Peyer's patch (tissue), 4 donors: ENCODE measurements around the gene DKK1. TPM values are rescaled to one million over a fixed set of nuclear protein-coding genes. Genes with fewer than 3 reads are reported as not detected.

Source experiments
- DNase-seq, 3 donors: peaks; one replicate each; pipeline ENCODE4 v3.0.0-alpha.2; 2017 to 2019
- H3K27ac ChIP-seq, 4 donors: fragments of 200-600 bp; sonication (generic); one replicate each; pipeline ENCODE4 v1.5.1; 2016 to 2019
- H3K27me3 ChIP-seq, 2 donors: fragments of 200-600 bp; sonication (generic); one replicate each; pipeline ENCODE4 v1.5.1; 2019
- H3K36me3 ChIP-seq, 3 donors: fragments of 200-600 bp; sonication (generic); one replicate each; pipeline ENCODE4 v1.5.1; 2016 to 2019
- H3K4me1 ChIP-seq, 4 donors: fragments of 200-600 bp; sonication (generic); one replicate each; pipeline ENCODE4 v1.5.1; 2016 to 2019
- H3K4me3 ChIP-seq, 4 donors: fragments of 200-600 bp; sonication (generic); 1 replicate in 3 of 4; 2 replicates in 1 of 4; pipeline ENCODE4 v1.5.1; 2016 to 2019; ENCODE audit warnings: mild to moderate bottlenecking in 1 of 4
- H3K9me3 ChIP-seq, 4 donors: fragments of 200-600 bp; sonication (generic); one replicate each; pipeline ENCODE4 v1.5.1; 2016 to 2019; ENCODE audit warnings: mild to moderate bottlenecking in 1 of 4
- POLR2A ChIP-seq, 2 donors: fragments of 450-650 bp; IDR thresholded peaks; one replicate each; pipeline ENCODE4 v1.5.1; 2017; ENCODE audit warnings: antibody characterized with exemption in 2 of 2, mild to moderate bottlenecking in 2 of 2, moderate library complexity in 2 of 2
- total RNA-seq, 4 donors: library from RNA; depleted of rRNA; stranded (reverse); fragments of >200 nt; gene quantifications; one replicate each; pipeline ENCODE4 v1.1.0, GENCODE V29; 2016
- TF ChIP-seq, protein P1 (sequence below), 6 experiments: fragments of 450-650 bp in 4 of 6; fragments of 200-600 bp in 2 of 6; sonication (generic) in 1 of 6; IDR thresholded peaks; one replicate each; pipeline ENCODE4 v1.5.1; 2017 to 2019; ENCODE audit warnings: antibody characterized with exemption in 6 of 6, mild to moderate bottlenecking in 3 of 6, moderate library complexity in 1 of 6

Gene DKK1
- total RNA-seq, 4 donors from 2014 or later, result 0.54 TPM; not detected in 3

DNA sequence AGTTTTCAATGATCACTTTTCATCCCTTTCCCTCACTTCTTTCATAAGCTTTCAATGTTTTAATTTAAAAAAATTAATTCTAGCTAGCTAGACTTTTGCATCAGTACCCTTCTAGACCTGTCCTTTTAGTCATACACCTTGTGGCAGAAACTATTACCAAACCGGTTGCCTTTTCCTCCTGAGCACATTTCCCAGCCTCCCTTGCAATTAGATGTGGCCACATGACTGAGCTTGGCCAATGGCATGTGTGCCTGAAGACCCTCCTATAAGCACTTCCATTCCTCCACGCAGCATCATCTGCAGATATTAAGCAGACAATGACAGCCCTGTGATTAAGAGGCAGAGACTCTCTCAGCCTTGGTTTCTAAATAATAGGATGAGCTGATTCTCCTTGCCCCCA, 12.3 kb downstream of the DKK1 start:
- Histone ChIP-seq H3K27ac (no peak overlapping the region), H3K4me3 (no peak overlapping the region), H3K27me3 (no peaks in the 10 kb centered on the region), H3K36me3 (no peaks in the 10 kb centered on the region), H3K4me1 (no peaks in the 10 kb centered on the region), H3K9me3 (no peaks in the 10 kb centered on the region)
- DNase-seq, result no peak
- TF ChIP-seq POLR2A (IDR thresholded peaks at IDR 0.05), result no peak

DNA sequence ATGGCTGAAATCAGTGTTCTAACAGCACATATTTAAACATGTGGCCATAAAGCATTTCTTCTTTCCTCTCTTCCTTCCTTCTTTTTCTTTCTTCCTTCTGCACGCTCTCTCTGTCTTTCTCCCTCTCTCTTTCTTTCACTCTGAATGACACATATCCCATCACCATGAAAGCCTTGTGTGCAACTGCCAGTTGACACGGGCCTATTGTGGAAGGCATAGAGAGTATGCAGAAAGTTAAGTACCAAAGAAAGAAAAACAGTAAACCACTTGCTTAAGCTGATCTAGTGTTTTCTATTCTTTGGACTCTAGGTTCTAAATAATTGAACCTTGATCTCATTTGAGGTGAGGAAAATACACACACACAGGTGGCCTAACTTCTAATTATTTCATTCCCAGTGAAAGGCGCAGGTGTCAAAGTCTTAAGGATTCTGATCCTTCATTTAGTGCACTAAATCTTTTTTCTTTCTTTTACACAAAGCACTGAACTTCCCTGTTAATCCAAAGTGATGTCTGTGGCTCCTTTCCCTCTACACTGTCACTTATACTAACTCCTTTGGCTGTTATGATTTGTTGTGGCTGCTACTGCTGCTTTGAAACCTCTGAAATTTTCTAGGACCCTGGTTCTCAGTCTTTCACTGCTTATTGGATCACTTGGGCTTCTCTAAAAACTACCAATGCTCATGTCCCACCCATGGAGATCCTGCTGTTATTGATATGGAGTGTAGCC, 17.7 kb downstream of the DKK1 start:
- Histone ChIP-seq H3K36me3 (no peaks in the 10 kb centered on the region), H3K9me3 (no peaks in the 10 kb centered on the region), H3K4me1 (no peaks in the 10 kb centered on the region), H3K4me3 (no peak overlapping the region), H3K27me3 (no peaks in the 10 kb centered on the region), H3K27ac (no peak overlapping the region)
- DNase-seq, result no peak
- TF ChIP-seq POLR2A (IDR thresholded peaks at IDR 0.05), result no peak
- TF ChIP-seq, protein P1, sequence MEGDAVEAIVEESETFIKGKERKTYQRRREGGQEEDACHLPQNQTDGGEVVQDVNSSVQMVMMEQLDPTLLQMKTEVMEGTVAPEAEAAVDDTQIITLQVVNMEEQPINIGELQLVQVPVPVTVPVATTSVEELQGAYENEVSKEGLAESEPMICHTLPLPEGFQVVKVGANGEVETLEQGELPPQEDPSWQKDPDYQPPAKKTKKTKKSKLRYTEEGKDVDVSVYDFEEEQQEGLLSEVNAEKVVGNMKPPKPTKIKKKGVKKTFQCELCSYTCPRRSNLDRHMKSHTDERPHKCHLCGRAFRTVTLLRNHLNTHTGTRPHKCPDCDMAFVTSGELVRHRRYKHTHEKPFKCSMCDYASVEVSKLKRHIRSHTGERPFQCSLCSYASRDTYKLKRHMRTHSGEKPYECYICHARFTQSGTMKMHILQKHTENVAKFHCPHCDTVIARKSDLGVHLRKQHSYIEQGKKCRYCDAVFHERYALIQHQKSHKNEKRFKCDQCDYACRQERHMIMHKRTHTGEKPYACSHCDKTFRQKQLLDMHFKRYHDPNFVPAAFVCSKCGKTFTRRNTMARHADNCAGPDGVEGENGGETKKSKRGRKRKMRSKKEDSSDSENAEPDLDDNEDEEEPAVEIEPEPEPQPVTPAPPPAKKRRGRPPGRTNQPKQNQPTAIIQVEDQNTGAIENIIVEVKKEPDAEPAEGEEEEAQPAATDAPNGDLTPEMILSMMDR (IDR thresholded peaks at IDR 0.05), result no peak

DNA sequence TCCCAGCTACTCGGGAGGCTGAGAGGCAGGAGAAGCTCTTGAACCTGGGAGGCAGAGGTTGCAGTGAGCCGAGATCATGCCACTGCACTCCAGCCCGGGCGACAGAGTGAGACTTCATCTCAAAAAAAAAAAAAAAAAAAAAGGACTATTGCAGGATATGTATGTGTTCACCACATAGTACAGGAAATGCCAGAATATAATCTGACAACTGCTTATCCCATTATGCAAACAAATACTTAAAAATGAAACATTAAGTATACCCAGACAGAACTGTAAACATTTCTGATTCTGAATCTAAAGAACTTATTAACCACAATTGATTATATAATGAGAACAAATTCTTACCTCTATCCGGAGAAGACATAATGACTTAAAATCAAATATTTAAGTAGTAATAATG, 18.7 kb downstream of the DKK1 start:
- no peak overlapping the region for H3K27ac ChIP-seq
- H3K36me3 ChIP-seq, result no peaks in the 10 kb centered on the region

DNA sequence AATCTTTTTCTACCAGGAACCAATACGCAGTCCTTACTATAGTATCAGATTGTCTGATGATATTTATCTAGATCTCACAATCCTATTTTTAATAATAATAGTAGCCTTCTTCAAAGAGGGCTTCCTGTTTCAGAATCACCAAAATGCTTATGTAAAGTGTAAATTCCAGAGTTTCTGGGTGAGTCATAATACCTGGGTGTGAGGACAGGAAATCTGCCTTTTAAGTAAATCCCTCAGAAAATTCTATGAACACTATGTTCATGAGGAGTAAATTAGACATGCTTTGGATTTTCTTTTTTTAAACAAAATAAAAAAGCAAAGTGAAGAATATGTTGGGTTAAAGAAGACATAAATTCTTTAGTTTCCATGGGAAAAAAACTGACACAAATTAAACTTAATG, 20.5 kb downstream of the DKK1 start:
- Histone ChIP-seq H3K27me3 (no peaks in the 10 kb centered on the region), H3K4me3 (no peak overlapping the region), H3K4me1 (no peaks in the 10 kb centered on the region), H3K36me3 (no peaks in the 10 kb centered on the region), H3K9me3 (no peaks in the 10 kb centered on the region), H3K27ac (no peak overlapping the region)
- TF ChIP-seq, protein P1 (IDR thresholded peaks at IDR 0.05), result no peak
- no peak for TF ChIP-seq POLR2A (IDR thresholded peaks at IDR 0.05)
- no peak for DNase-seq

More for the DNA sequence above, 18.7 kb downstream of the DKK1 start:
- no peaks in the 10 kb centered on the region for H3K4me1 ChIP-seq
- H3K27me3 ChIP-seq, result no peaks in the 10 kb centered on the region
- H3K4me3 ChIP-seq, result no peak overlapping the region
- DNase-seq, result no peak
- TF ChIP-seq, protein P1 (IDR thresholded peaks at IDR 0.05), result no peak
- TF ChIP-seq POLR2A (IDR thresholded peaks at IDR 0.05), result no peak
- H3K9me3 ChIP-seq, result no peaks in the 10 kb centered on the region

DNA sequence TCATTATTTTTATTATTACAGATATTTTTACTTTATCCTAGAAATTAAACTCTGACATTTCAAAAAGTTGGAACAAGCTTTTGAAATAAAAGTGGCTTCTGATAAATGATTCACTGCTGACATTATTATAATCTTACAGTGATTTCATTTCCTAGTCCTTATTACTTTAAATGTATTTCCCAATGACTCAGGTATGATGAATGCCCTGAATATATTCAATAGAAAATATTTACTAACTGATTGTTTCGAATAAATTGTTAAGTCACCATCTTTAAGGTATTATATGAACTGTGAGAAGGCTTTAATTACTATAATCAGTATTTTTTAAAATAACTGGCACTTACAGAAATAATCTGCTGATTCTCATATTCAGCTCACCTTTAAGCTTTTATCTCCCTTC, 21.6 kb downstream of the DKK1 start:
- no peak for TF ChIP-seq POLR2A (IDR thresholded peaks at IDR 0.05)
- TF ChIP-seq, protein P1 (IDR thresholded peaks at IDR 0.05), result no peak
- H3K27ac ChIP-seq, result no peak overlapping the region
- DNase-seq, result no peak
- no peaks in the 10 kb centered on the region for H3K36me3 ChIP-seq
- no peak overlapping the region for H3K4me3 ChIP-seq
- H3K9me3 ChIP-seq, result no peaks in the 10 kb centered on the region
- no peaks in the 10 kb centered on the region for H3K4me1 ChIP-seq
- H3K27me3 ChIP-seq, result no peaks in the 10 kb centered on the region

DNA sequence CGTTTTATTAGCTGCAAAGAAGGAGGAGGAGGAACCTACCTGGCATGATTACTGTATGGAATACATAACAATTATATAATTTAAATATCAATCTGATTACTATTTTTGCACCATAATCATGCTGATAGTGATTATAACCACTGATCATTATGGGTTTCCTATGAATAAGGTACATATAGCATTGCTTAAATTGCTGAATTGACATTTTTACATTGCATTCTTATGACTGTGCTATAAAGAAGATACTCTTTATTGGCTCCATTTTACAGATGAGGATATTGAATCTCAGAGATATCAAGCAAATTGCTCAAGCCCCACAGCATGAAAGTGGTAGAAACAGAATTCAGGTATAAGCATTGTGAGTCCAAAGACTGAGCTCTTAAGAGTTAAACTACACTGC, 23.1 kb downstream of the DKK1 start:
- Histone ChIP-seq H3K36me3 (no peaks in the 10 kb centered on the region), H3K27ac (no peak overlapping the region), H3K4me3 (no peak overlapping the region), H3K27me3 (no peaks in the 10 kb centered on the region), H3K9me3 (no peaks in the 10 kb centered on the region), H3K4me1 (no peaks in the 10 kb centered on the region)
- TF ChIP-seq, protein P1 (IDR thresholded peaks at IDR 0.05), result no peak
- no peak for TF ChIP-seq POLR2A (IDR thresholded peaks at IDR 0.05)
- DNase-seq, result no peak
